ENCODE results near the gene KIN.
"Not testable (repeated sequence)": the region's sequence is repeated elsewhere in the genome, so short reads cannot be mapped to it uniquely, and the experiment has no call there.

The KIN gene, protein sequence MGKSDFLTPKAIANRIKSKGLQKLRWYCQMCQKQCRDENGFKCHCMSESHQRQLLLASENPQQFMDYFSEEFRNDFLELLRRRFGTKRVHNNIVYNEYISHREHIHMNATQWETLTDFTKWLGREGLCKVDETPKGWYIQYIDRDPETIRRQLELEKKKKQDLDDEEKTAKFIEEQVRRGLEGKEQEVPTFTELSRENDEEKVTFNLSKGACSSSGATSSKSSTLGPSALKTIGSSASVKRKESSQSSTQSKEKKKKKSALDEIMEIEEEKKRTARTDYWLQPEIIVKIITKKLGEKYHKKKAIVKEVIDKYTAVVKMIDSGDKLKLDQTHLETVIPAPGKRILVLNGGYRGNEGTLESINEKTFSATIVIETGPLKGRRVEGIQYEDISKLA

DNA sequence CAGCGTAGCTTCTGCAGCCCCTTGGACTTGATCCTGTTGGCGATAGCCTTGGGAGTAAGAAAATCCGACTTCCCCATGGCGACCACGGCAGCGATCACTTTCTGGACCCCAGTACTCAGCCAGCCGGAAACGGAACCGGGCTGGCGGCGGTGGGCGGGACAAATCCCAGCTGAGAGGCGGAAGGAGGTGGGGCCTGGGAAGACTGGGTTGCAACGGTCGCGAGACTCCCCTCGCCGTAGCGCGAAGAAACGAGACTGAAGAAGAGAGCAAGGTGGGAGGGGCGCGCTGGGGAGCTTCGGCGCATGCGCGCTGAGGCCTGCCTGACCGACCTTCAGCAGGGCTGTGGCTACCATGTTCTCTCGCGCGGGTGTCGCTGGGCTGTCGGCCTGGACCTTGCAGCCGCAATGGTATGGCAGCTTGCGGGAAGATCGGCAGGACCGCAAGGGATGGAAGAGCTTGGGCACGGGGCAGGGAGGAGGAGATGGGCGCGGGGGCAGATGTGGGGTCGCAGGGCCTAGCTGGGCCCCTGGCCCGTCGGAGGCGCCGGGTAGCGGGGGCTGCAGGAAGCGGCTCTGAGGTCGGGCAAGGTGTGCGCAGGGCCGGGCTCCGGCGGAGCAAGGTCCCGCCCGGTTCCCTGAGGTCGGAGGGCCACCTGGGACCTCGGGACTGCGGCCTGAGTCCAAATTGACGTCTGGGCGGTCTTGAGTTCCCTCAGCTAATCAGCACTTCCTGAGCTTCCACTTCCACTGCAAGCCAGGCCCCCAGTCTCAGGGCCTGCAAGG is at the start of gene KIN, which contains the start of gene ATP5F1C:
Gene KIN (minus strand): TSS at position 137 of the 782 bp plus-strand sequence. CDS start 60 bp downstream, at position 77.
Gene ATP5F1C (plus strand): TSS at position 321 of the 782 bp plus-strand sequence. CDS start 31 bp downstream, at position 352.
- peak; percentile 87 for DNase-seq

DNA sequence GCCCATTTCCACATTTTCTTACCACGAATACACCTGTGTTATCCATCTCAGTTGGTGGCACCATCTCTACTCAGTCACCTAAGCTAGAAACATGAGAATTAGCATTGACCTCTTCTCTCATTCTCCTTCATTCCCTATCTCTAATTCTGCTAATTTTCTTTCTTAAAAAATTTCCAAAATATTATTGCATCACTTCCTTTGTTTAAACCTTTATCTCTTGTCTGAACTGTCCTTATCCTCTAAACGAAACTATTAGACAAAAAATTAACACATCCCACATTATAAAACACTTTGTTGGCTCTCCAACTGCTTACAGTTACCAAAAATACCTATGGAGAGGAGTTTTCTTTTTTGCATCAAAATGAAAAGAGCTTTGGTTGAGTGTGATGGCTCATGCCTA is 48.8 kb upstream of the KIN start:
- DNase-seq = no peak

DNA sequence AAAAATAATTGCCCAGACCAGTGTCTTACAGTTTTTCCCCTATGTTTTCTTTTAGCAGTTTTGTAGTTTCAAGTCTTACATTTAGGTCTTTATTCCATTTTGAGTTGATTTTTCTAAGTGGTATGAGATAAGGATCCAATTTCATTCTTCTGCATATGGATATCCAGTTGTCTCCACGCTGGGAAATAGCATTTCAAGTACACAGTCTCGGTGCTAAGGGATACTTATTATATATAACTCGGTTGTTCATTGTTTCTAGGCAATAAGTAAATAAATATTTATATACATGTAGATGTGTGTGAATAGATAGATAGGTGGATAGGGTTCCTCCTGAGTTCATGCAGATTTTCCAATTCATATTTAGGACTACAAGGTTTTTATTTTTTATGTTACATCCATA is 46.5 kb upstream of the KIN start:
- no peak for DNase-seq

DNA sequence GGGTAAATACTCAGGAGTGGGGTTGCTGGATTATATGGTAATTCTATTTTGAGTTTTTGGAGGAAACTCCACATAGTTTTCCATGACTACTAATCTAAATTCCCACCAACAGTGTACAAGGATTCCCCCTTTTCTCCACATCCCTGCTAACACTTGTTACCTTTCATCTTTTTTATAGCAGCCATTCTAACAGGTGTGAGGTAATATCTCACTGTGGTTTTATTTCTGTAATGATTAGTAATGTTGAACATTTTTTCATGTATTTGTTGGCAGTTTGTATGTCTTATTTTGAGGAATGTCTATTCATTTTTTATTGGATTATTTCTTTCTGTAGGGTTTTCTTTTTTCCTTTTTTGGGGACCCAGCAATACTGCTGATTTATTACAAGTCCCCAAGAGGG is 45.4 kb upstream of the KIN start:
- no peak for DNase-seq

DNA sequence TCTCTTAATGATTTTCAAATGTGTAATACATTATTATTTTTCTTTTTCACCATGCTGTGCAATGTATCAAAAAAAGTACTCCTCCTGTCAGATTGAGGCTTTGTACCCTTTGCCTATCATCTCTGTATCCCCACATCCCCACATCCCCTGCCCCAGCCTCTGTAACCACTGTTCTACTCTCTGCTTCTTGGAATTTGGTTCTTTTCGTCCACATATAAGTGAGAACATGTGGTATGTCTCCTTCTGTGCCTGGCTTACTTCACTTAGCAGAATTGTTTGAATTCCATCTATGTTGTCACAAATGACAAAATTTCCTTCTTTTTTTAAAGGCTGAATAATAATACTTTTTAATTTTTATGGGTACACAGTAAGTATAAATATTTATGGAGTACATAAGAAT is 44.3 kb upstream of the KIN start:
- DNase-seq = no peak

DNA sequence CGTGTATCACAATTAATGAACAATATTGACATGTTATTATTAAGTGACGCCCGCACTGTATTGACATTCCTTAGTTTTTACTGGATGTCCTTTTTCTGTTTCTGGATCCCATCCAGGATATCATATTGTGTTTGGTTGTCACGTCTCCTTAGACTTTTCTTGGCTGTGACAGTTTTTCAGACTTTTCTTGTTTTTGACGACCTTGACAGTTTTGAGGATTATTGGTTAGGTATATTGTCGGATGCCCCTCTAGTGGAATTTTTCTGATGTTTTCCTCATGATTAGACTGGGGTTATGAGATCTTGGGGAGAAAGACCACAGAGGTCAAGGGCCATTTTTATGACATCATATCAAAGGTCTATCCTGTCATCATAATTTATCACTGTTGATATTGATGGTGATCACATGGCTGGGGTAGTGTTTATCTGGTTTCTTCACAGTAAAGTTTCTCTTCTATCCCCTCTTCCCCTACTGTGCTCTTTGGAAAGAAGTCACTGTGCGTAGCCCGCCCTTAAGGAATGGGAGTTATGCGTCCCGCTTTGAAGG is 41.6 kb upstream of the KIN start:
- DNase-seq = no peak

DNA sequence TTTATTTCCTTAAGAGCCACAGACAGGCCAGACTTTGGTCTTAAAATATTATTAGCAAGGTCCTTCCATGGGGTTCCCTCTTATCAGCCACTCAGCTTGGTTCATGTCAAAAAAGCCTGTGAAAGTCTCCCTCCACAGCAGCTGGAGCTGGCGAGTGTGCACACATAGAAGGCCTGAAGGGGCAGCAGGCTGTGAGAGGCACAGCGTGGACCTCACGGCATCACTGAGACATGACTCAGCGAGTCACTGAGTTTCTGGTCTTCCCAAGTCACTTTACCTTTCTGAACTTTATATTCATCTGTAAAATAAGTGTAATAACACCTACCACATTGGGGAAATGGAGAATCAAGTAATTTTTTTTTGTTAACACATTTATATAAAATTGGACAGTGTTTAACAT is 39.2 kb upstream of the KIN start:
- DNase-seq = no peak

DNA sequence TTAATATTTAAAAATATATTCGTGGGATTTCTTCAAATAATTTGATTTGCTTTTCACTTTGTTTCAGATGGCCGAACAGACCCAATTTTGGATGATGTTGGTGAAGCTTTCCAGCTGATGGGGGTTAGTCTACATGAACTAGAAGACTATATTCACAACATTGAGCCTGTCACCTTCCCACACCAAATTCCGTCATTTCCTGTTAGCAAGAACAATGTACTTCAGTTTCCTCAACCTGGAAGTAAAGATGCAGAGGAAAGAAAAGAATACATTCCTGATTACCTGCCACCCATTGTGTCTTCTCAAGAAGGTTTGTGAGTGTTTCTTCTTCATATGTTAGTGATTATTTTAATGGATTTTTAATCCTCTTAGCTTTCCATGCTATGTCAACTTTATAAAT is 36.5 kb upstream of the KIN start:
- DNase-seq = no peak

DNA sequence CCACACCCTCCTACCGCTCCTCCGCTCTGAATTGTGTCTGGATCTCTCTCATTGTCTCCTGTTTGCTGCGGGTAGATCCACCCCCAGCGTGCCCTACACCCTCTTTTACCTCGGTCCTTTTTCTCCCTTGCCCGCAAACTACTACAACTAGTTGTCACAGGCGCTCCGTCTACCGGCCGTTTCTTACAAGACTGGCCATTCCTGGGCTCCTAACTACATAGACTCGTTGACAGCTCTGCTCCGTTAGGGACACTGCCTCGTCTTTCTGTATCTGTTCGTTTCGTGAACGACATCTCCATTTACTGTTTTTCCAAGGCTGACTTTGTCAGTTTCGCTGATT is 31.3 kb upstream of the KIN start:
- no peak for DNase-seq

DNA sequence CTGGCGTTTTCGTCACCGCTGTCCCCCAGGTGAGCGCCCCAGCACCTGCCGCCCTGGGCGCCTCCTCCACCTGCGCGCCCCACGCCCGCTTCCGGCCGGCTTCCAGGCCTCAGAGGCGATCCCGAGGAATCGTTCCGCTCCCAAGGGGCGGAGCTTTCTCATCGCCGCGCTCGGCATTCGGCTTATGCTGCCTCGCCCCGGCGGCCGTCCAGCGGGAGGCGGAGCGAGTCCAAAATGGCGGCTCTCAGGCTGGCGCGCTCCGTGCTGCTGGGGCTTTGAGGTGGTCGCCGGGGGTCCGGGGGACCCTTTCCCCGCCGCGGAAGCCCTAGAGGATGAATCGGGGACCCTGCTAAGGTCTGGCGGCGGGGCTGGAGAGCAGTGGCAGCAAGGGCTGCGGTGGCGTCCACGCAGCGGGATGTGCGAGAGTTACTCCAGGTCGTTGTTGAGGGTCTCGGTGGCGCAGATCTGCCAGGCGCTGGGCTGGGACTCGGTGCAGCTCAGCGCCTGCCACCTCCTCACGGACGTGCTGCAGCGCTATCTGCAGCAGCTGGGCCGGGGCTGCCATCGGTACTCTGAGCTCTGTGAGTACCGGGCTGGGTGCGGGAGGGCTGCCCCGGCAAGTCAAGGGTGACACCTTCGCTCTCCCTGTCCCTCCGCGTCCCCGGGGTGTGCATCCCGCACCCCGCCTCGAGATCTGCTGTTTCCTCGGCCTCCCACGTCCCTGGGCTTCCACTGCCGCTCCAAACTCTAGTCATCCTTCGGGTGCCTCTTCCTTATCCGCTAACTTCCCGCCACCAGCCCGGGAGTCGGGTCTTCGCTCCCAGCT is 30.7 kb upstream of the KIN start, which contains the start of gene TAF3:
Gene TAF3 (plus strand): TSS at position 211 of the 826 bp plus-strand sequence. CDS start 205 bp downstream, at position 416.
- peak; percentile 74 for DNase-seq

DNA sequence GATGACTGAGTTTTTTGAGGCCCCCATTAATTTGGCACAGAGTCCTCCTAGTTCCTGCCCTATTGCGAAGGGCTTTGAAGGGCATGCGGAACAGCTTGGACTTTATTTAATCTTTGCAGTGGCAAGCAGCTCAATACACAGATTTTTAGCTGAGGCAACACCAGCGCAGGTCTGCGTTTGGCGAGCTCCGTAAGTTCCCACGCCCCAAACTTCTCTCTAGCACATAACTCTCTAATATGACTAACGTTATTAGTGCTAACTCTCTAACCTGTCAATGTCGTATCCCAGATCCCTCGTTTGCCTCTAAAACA is 30.1 kb upstream of the KIN start:
- no peak for DNase-seq

DNA sequence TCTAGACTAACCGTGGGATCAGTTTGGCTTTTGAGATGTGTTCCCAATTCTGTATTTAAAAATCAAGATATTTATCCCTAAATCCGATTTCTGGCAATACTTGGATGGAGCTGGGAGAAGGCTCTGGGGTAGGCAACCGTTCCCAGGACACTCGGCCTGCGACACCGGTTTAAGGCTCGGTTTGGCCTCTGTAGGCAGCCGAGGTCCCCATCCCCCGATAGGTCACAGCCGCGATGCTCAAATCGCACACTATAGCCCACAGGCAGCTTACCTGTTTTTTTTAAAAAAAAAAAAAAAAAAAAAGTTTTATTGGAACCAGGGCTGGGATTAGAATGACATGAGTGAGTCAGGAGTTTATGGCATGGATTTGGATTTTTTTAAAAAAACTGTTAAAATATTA is 29.8 kb upstream of the KIN start:
- no peak for DNase-seq

DNA sequence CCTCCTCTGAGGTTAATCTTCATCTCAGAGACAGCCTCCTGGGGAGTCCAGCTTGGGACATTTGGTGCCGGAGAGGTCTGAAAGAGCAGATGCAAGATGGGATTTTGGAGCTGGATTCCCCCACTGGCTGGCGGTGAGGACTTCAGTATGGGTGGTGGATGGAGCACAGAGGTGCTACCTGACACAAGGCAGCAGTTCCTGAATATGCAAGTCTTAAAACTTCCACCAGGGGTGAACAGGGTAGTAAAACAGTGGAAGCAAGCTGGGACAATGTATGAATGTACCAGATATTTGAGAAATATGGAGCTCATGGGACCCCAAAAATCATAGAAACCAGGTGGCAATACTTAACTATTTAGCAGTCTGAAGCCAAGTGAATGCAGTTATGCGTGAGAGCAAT is 25.7 kb upstream of the KIN start:
- DNase-seq = no peak

DNA sequence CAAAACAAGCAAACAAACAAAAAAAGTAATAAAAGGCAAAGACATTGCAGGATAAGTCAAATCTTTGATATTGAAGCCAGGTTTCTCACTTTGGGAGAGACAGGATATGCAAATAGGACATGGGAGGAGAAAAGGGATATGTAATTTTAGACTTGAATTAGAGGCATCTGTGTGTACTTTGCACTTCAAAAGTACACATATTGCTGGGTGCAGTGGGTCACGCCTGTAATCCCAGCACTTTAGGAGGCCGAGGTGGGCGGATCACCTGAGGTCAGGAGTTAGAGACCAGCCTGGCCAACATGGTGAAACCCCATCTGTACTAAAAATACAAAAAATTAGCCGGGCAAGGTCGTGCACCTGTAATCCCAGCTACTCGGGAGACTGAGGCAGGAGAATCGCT is 23.9 kb upstream of the KIN start:
- not testable (repeated sequence) for DNase-seq

DNA sequence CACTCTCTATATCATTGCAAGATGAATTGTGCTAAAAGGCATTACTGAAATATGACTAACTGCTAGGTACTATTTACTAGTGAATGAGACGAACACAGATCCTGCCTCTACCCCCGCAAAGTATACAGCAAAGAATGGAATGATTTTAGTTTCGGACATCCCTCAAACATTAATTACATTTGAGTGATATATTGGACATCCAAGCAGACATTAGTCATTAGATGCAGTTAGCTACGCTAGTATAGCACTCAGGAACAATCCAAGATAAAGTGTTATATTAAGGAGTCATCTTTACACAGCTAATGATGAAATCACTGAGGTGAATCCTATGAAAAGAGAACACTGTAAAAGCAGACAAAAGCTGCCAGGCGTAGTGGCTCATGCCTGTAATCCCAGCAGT is 23.2 kb upstream of the KIN start:
- DNase-seq = no peak

DNA sequence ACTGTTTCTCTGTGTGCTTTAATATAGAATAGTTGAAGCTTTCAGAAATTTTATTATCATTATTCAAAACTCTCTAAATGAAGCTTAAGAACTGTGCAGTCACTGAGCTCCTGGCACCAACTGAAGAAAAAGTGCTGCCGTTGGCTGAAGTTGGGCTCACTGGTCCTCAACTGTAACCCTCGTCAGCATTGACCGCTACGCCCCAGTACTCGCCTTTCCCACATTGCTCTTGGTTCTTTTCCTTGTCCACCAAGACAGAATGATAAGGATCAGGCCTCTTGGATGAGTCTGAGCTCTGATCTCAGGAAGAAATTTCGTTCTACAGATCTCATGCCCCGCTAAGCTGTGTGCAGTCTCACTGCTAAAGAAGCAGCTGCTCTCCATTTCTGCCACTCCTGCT is 22.6 kb upstream of the KIN start:
- DNase-seq = no peak

DNA sequence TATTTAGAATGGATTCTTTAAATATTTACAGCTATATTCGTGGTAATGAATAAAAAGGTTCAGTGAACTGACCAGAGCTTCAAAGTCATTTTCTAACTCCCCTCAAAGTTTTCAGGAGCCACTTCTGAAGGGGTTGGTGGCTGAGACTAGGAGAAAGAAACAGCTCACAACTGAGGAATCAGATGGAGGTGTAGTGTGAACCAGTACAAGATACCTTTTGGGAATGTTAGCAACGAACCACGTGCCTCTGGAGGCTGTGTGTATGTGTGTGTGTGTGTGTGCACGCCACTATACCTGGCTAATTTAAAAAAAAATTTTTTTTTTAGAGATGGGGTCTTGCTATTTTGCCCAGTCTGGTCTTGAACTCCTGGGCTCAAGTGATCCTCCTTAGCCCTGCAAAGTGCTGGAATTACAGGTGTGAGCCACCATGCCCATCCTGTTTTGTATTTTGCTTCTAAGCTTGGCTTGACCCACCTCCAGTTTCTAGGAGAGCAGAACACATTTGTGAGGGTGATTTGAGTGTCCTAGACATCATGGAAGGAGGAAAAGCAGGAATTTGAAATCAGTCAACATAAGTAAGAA is 21.0 kb upstream of the KIN start:
- no peak for DNase-seq

DNA sequence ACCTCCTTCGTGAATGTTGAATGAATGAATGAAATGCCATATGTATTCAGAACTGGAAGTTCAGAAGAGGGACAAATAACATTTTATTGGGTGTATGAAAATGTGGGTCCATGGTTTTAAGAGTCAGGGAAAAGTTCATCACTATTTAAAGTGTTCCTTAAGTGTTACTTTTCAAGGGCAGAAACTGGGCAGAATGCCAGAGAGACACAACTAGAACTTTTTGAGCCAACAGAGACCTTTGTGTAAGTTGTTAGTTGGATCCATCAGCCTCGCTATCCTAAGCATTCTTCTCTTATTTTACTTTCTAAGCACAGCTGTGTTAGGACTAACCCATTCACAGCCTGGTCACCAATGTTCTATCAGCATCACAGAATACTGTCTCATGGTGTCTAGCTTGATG is 16.9 kb upstream of the KIN start:
- DNase-seq = no peak

DNA sequence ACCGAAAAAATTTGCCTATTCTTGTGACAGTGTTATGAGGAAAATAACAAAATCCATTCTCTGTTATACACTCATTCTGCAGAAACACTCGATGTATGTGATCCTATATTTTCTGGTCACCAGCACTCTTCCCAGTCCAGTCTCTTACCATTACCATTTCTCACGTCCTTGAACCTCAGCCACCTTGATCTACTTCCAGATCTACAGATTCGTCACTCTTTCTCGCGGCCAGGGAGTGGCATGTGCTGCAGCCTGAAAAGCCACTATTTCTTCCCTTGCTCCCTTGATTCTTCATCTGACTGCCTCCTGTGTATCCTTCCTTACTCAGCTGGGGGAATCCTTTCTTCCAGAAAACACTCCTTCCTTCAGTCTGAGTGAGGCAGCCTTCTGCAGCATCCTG is 16.4 kb upstream of the KIN start:
- no peak for DNase-seq

DNA sequence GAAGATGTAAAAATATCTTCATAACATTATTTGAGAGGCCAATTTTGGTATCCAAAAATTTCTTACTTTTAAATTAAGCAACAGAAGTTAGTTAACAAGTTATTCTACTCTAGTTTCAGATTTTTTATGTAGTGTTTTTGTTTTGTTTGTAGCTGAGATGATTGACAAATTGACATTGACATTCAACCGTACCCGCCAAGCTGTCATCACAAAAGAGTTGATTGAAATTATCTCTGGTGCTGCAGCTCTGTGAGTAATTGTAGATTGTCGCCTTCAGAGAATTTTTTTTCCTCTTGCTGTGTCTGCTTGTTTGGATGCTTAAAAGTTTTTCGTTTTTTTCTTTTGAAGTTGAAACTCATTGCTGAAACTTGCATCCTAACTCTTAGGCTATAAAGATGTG is 14.8 kb upstream of the KIN start:
- no peak for DNase-seq

DNA sequence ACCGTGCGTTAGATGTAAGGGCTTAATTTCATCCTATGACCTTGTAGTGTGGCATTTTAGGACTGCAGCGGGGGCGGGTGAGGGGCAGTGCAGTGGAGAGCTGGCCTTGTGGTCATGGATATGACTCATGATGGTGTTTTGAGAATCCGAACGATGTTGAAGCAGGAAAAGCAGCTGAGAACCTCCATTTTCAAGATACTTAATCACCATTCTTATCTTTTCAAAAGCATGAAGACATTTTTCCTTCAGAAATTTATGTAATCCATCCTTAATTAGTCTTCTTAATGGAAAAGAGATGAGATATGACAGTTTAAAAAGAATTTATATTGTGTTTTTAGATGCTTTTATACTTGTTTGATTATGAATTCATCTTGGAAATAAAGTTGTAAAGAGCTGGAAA is 9.8 kb upstream of the KIN start:
- no peak for DNase-seq

DNA sequence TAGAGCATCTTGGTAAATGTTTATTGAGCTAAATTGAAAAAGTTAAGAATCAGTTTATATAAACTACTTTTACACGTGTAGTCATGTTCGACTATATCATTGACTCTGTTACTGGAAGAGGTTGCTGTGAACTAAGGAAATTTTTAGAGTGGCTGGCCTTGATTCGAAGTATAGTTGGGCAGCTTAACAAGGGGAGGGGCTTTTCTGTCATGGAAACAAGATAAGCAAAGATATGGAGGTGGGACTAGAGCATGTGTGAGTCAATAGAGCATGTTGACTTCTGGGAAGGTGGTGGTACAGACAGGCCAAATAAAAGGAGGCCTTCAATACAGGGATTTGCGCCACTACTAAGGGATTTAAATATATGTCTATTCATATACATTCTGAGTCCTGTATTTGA is 7.8 kb upstream of the KIN start:
- DNase-seq = no peak
